Measurements from ENCODE around the gene HM13. TPM values are rescaled to one million over a fixed set of nuclear protein-coding genes. Genes with fewer than 3 reads are reported as not detected.
"Not testable (repeated sequence)": the region's sequence is repeated elsewhere in the genome, so short reads cannot be mapped to it uniquely, and the experiment has no call there.

Gene HM13
- polyA plus RNA-seq, 3 donors = 139 to 152 (median 151) TPM

- DNase-seq = no peak
Observed at GRCh38 chr20:31604567-31605030, 90.4 kb downstream of the HM13 start.

GRCh38 chr20:31605031-31605901 lies 91.0 kb downstream of the HM13 start, which contains the start of gene ID1:
Gene ID1, plus strand, starts transcription at chr20:31605289. Its CDS starts 99 bp downstream, at chr20:31605388.
- DNase-seq = peak; percentile 98

- DNase-seq = no peak
Observed at GRCh38 chr20:31605902-31606803, 91.9 kb downstream of the HM13 start.

- peak; percentile 79 for DNase-seq
Observed at GRCh38 chr20:31606804-31607639, 92.8 kb downstream of the HM13 start.

DNA sequence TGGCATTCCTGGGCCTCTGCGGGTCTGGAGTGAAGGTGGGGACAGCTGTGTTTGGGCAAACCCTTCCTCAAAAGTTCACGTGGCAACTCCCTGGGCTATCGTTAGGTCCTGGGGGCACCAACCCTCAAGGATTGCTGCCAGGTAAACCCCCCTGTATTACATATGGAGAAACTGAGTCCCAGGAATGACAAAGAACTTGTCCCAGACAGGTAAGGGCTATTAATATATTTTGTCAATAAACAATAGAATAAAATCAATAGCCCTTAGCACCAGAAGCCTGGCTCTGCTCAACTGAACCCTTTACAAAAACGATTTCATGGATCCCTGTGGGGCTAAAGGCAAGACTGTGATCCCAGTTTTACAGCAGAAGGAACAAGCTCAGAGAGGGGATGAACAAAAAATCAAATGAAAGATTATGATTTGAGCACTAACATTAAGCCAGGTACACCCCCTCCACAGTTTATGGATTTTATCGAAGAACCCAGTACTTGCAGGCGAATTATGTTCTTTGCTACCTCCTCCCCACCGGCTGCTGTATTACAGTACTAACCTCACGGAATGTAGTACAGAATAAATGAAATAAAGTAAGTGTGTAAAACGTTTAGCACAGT lies 93.5 kb downstream of the HM13 start:
- no peak for DNase-seq

GRCh38 chr20:31608251-31608945 lies 94.2 kb downstream of the HM13 start:
- peak; percentile 95 for DNase-seq

DNA sequence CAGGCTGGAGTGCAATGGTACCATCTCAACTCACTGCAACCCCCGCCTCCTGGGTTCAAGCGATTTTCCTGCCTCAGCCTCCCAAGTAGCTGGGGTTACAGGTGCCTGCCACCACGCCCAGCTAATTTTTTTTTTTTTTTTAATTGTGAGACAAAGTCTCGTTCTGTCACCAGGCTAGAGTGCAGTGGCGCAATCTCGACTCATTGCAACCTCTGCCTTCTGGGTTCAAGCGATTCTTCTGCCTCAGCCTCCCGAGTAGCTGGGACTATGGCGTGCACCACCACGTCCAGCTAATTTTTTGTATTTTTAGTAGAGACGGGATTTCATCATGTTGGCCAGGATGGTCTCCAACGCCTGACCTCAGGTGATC lies 98.0 kb downstream of the HM13 start:
- not testable (repeated sequence) for DNase-seq

GRCh38 chr20:31615416-31615815 lies 101.2 kb downstream of the HM13 start:
- DNase-seq = no peak

DNA sequence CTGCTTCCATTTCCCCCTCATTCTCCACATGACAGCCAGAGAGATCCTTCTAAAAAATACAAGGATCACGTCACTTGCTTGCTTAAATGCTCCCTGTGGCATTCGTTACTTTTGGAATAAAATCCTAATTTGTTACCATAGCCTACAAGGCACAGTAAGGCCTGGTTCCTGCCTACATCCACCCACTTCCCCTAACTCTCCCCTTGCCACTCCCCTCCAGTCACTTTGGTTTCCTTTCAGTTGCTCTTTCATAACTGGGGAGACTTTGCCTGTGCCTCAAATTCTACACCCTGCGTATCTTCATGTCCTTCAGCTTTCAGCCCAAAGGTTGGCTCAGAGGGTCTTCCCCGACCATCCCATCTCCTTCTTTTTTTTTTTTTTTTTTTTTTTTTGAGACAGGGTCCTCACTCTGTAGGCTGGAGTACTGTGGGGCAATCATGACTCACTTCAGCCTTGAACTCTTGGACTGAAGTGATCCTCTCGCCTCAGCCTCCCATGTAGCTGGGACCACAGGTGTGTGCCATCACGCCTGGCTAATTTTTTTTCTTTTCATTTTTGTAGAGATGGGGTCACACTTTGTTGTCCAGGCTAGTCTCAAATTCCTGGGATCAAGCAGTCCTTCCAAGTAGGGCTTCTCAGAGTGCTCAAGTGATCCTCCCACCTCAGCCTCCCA lies 103.3 kb downstream of the HM13 start:
- DNase-seq = no peak

Other genes starting within 250 kb of the HM13 start
- gene DEFB116, start 205.9 kb upstream of the HM13 start, polyA plus RNA-seq (ENCODE audit: insufficient read length in 3 of 3) = not detected
- gene DEFB118, start 145.8 kb upstream of the HM13 start, polyA plus RNA-seq (ENCODE audit: insufficient read length in 3 of 3) = not detected
- gene DEFB119, start 123.9 kb upstream of the HM13 start, polyA plus RNA-seq (ENCODE audit: insufficient read length in 3 of 3) = not detected
- not detected for gene DEFB121, start 108.2 kb upstream of the HM13 start, polyA plus RNA-seq (ENCODE audit: insufficient read length in 3 of 3)
- gene DEFB123, start 73.8 kb upstream of the HM13 start, polyA plus RNA-seq (ENCODE audit: insufficient read length in 3 of 3) = not detected
- gene DEFB124, start 39.3 kb upstream of the HM13 start, polyA plus RNA-seq (ENCODE audit: insufficient read length in 3 of 3) = under 1 TPM in 1 of 3 donors, not detected in 2; 0.70 TPM
- gene REM1, start 39.2 kb upstream of the HM13 start, polyA plus RNA-seq (ENCODE audit: insufficient read length in 3 of 3) = under 1 TPM; 0.34 to 0.49 (median 0.44) TPM
- gene ID1, start 90.8 kb downstream of the HM13 start, polyA plus RNA-seq (ENCODE audit: insufficient read length in 3 of 3) = 100 to 1,000 TPM; 207 to 230 (median 226) TPM
- gene COX4I2, start 123.5 kb downstream of the HM13 start, polyA plus RNA-seq (ENCODE audit: insufficient read length in 3 of 3) = 1 to 10 TPM; 1.1 to 3.1 (median 1.6) TPM
- 10 to 100 TPM; 80.1 to 84.8 (median 81.1) TPM for gene BCL2L1, start 208.4 kb downstream of the HM13 start, polyA plus RNA-seq (ENCODE audit: insufficient read length in 3 of 3)
- gene TPX2, start 224.8 kb downstream of the HM13 start, polyA plus RNA-seq (ENCODE audit: insufficient read length in 3 of 3) = 10 to 100 TPM; 44.9 to 53.9 (median 49.4) TPM